Measurements from ENCODE around the gene KCNQ2.

KCNQ2 gene

DNA sequence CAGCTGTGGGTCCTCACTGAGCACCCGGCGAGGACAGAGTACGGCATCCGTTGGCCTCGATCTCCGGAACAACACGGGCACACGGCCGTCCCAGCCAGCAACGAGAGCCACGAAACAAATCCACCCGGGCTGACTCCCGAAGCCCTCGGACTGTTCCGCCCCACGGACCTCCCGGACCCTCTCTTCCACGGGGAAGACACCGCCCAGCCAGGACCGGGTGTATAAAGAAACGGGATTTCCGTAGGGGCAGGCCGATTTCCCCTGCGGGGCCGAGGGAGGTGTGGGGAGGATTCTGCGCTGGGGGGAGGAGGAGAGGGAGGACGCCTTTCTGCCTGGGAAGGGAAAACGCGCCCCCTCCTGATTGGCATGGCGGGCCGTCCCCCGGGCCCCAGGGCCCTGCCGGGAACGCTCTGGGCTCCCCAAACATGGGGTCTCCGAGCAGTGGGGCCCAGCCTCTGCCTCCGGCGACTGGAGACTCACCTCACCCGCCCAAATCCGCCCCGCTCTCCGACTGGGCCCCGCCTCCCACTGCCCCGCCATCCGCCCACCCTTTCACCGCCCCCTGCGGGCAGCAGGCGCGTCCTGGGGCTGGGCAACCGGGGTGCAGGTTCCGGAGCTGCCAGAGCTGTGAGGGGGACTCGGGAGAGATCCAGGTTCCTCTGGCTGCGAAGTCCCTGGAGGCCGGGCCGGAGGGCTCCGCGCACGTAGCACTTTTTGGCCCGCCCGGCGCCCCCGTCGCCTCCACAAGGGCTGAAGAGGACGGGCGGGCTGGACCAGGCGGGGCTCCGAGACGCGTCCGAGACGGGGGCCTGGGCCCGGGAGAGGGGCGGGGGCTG is 47.4 kb upstream of the KCNQ2 start:
- no peak for TF ChIP-seq TCF4 (CRISPR knock-in tag; IDR thresholded peaks at IDR 0.05; ENCODE audit: borderline replicate concordance)
- TF ChIP-seq ZNF565 (CRISPR knock-in tag; conservative IDR thresholded peaks at IDR 0.05; ENCODE audit: low read depth), result no peak
- TF ChIP-seq, protein P1, sequence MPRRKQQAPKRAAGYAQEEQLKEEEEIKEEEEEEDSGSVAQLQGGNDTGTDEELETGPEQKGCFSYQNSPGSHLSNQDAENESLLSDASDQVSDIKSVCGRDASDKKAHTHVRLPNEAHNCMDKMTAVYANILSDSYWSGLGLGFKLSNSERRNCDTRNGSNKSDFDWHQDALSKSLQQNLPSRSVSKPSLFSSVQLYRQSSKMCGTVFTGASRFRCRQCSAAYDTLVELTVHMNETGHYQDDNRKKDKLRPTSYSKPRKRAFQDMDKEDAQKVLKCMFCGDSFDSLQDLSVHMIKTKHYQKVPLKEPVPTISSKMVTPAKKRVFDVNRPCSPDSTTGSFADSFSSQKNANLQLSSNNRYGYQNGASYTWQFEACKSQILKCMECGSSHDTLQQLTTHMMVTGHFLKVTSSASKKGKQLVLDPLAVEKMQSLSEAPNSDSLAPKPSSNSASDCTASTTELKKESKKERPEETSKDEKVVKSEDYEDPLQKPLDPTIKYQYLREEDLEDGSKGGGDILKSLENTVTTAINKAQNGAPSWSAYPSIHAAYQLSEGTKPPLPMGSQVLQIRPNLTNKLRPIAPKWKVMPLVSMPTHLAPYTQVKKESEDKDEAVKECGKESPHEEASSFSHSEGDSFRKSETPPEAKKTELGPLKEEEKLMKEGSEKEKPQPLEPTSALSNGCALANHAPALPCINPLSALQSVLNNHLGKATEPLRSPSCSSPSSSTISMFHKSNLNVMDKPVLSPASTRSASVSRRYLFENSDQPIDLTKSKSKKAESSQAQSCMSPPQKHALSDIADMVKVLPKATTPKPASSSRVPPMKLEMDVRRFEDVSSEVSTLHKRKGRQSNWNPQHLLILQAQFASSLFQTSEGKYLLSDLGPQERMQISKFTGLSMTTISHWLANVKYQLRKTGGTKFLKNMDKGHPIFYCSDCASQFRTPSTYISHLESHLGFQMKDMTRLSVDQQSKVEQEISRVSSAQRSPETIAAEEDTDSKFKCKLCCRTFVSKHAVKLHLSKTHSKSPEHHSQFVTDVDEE (CRISPR knock-in tag; IDR thresholded peaks at IDR 0.05), result no peak
- TF ChIP-seq ISL1 (CRISPR knock-in tag; IDR thresholded peaks at IDR 0.05), result no peak
- TF ChIP-seq PATZ1 (CRISPR knock-in tag; IDR thresholded peaks at IDR 0.05; ENCODE audit: borderline replicate concordance), result no peak; the same call in 1 of the 2 replicates
- TF ChIP-seq RARB (CRISPR knock-in tag; IDR thresholded peaks at IDR 0.05), result no peak
- TF ChIP-seq, protein P2, sequence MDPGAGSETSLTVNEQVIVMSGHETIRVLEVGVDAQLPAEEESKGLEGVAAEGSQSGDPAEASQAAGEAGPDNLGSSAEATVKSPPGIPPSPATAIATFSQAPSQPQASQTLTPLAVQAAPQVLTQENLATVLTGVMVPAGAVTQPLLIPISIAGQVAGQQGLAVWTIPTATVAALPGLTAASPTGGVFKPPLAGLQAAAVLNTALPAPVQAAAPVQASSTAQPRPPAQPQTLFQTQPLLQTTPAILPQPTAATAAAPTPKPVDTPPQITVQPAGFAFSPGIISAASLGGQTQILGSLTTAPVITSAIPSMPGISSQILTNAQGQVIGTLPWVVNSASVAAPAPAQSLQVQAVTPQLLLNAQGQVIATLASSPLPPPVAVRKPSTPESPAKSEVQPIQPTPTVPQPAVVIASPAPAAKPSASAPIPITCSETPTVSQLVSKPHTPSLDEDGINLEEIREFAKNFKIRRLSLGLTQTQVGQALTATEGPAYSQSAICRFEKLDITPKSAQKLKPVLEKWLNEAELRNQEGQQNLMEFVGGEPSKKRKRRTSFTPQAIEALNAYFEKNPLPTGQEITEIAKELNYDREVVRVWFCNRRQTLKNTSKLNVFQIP (CRISPR knock-in tag; IDR thresholded peaks at IDR 0.05; ENCODE audit: borderline replicate concordance, low read depth), result no peak
- TF ChIP-seq, protein P3, sequence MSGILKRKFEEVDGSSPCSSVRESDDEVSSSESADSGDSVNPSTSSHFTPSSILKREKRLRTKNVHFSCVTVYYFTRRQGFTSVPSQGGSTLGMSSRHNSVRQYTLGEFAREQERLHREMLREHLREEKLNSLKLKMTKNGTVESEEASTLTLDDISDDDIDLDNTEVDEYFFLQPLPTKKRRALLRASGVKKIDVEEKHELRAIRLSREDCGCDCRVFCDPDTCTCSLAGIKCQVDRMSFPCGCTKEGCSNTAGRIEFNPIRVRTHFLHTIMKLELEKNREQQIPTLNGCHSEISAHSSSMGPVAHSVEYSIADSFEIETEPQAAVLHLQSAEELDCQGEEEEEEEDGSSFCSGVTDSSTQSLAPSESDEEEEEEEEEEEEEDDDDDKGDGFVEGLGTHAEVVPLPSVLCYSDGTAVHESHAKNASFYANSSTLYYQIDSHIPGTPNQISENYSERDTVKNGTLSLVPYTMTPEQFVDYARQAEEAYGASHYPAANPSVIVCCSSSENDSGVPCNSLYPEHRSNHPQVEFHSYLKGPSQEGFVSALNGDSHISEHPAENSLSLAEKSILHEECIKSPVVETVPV (CRISPR knock-in tag; IDR thresholded peaks at IDR 0.05), result no peak
- TF ChIP-seq ZFP30 (CRISPR knock-in tag; IDR thresholded peaks at IDR 0.05), result no peak
- no peak for TF ChIP-seq GLIS3 (CRISPR knock-in tag; IDR thresholded peaks at IDR 0.05)
- TF ChIP-seq ZNF8 (CRISPR knock-in tag; IDR thresholded peaks at IDR 0.05), result no peak
- no peak for TF ChIP-seq PPARA (CRISPR knock-in tag; IDR thresholded peaks at IDR 0.05; ENCODE audit: borderline replicate concordance)
- no peak for TF ChIP-seq ZFP3 (CRISPR knock-in tag; IDR thresholded peaks at IDR 0.05)
- no peak for TF ChIP-seq OSR1 (CRISPR knock-in tag; IDR thresholded peaks at IDR 0.05)
- TF ChIP-seq ESRRG (CRISPR knock-in tag; IDR thresholded peaks at IDR 0.05), result no peak
- no peak for TF ChIP-seq CSDC2 (CRISPR knock-in tag; IDR thresholded peaks at IDR 0.05)
- no peak for TF ChIP-seq BACH2 (CRISPR knock-in tag; IDR thresholded peaks at IDR 0.05; ENCODE audit: borderline replicate concordance)
- no peak for TF ChIP-seq CREB5 (CRISPR knock-in tag; IDR thresholded peaks at IDR 0.05; ENCODE audit: low read depth)
- no peak for TF ChIP-seq ZC3H10 (CRISPR knock-in tag; IDR thresholded peaks at IDR 0.05)
- no peak for TF ChIP-seq ARNTL (CRISPR knock-in tag; IDR thresholded peaks at IDR 0.05; ENCODE audit: borderline replicate concordance, low read depth)
- peak; percentile 75 for ATAC-seq

GRCh38 chr20:63518946-63519667 is 46.7 kb upstream of the KCNQ2 start:
- TF ChIP-seq ZFP3 (CRISPR knock-in tag; IDR thresholded peaks at IDR 0.05) (no peak), BACH2 (CRISPR knock-in tag; IDR thresholded peaks at IDR 0.05; ENCODE audit: borderline replicate concordance) (no peak), ESRRG (CRISPR knock-in tag; IDR thresholded peaks at IDR 0.05) (no peak), SNAI2 (CRISPR knock-in tag; IDR thresholded peaks at IDR 0.05) (no peak), TCF4 (CRISPR knock-in tag; IDR thresholded peaks at IDR 0.05; ENCODE audit: borderline replicate concordance) (no peak), ZNF70 (CRISPR knock-in tag; IDR thresholded peaks at IDR 0.05) (no peak), ZNF565 (CRISPR knock-in tag; conservative IDR thresholded peaks at IDR 0.05; ENCODE audit: low read depth) (no peak), ZFP30 (CRISPR knock-in tag; IDR thresholded peaks at IDR 0.05) (no peak), GLIS3 (CRISPR knock-in tag; IDR thresholded peaks at IDR 0.05) (no peak), ARNTL (CRISPR knock-in tag; IDR thresholded peaks at IDR 0.05; ENCODE audit: borderline replicate concordance, low read depth) (no peak), PPARA (CRISPR knock-in tag; IDR thresholded peaks at IDR 0.05; ENCODE audit: borderline replicate concordance) (no peak), ISL1 (CRISPR knock-in tag; IDR thresholded peaks at IDR 0.05) (no peak), ZNF8 (CRISPR knock-in tag; IDR thresholded peaks at IDR 0.05) (no peak), ZC3H10 (CRISPR knock-in tag; IDR thresholded peaks at IDR 0.05) (no peak), RARB (CRISPR knock-in tag; IDR thresholded peaks at IDR 0.05) (no peak)
- TF ChIP-seq, protein P3 (CRISPR knock-in tag; IDR thresholded peaks at IDR 0.05), result no peak
- TF ChIP-seq, protein P1 (CRISPR knock-in tag; IDR thresholded peaks at IDR 0.05), result no peak
- no peak for ATAC-seq

All from SK-N-SH treated with all-trans-retinoic acid at 6 μM for 48 hours (cell line).